NB4 (cell line): ENCODE measurements around the gene BNC2.

Experiments used
- DNase-seq: peaks from one replicate; pipeline ENCODE4 v3.0.0; 2010; ENCODE audit warnings: low read depth
- H3K4me3 ChIP-seq: one replicate; pipeline ENCODE4 v1.5.1; 2011; ENCODE audit warnings: mild to moderate bottlenecking, low read depth, low read length, moderate library complexity
- CTCF ChIP-seq: IDR thresholded peaks from one replicate; pipeline ENCODE4 v1.5.1; 2012; ENCODE audit warnings: low read depth, low read length
- MAX ChIP-seq: IDR thresholded peaks from 2 replicates; pipeline ENCODE4 v1.6.1; 2011; ENCODE audit warnings: low read depth, low read length
- MYC ChIP-seq: IDR thresholded peaks from 2 replicates; pipeline ENCODE4 v1.6.1; 2011; ENCODE audit warnings: low read depth, low read length
- POLR2A ChIP-seq: IDR thresholded peaks from 2 replicates; pipeline ENCODE4 v1.6.1; 2011; ENCODE audit warnings: mild to moderate bottlenecking; ENCODE audit not compliant: insufficient read length; ENCODE audit errors: extremely low read depth

Gene BNC2

GRCh38 chr9:16773116-16773515 is 97.4 kb downstream of the BNC2 start:
- no peak overlapping the region for H3K4me3 ChIP-seq
- DNase-seq, result no peak
- TF ChIP-seq CTCF (no peak), MYC (no peak), MAX (no peak), POLR2A (no peak)

GRCh38 chr9:16771356-16771755 is 99.1 kb downstream of the BNC2 start:
- no peak for TF ChIP-seq MAX
- TF ChIP-seq MYC, result no peak
- no peak for TF ChIP-seq CTCF
- no peak for TF ChIP-seq POLR2A

GRCh38 chr9:16769291-16769690 is 101.2 kb downstream of the BNC2 start:
- H3K4me3 ChIP-seq, result no peak overlapping the region
- no peak for TF ChIP-seq MAX
- TF ChIP-seq MYC, result no peak
- no peak for TF ChIP-seq CTCF
- no peak for TF ChIP-seq POLR2A
- DNase-seq, result no peak

More at GRCh38 chr9:16771356-16771755, 99.1 kb downstream of the BNC2 start:
- no peak overlapping the region for H3K4me3 ChIP-seq
- no peak for DNase-seq

- H3K4me3 ChIP-seq, result no peak overlapping the region
- DNase-seq, result peak; percentile 16
- no peak for TF ChIP-seq MAX
- TF ChIP-seq CTCF, result no peak
- no peak for TF ChIP-seq MYC
- TF ChIP-seq POLR2A, result no peak
Observed at GRCh38 chr9:16768816-16769215, 101.7 kb downstream of the BNC2 start.

GRCh38 chr9:16767366-16767765 is 103.1 kb downstream of the BNC2 start:
- H3K4me3 ChIP-seq, result no peak overlapping the region
- TF ChIP-seq CTCF (no peak), POLR2A (no peak), MAX (no peak), MYC (no peak)
- no peak for DNase-seq

- H3K4me3 ChIP-seq, result no peak overlapping the region
- TF ChIP-seq POLR2A, result no peak
- TF ChIP-seq CTCF, result no peak
- no peak for TF ChIP-seq MAX
- TF ChIP-seq MYC, result no peak
- no peak for DNase-seq
Observed at GRCh38 chr9:16763946-16764345, 106.5 kb downstream of the BNC2 start.
